ENCODE data around the gene TMEM95. TPM values are rescaled to one million over a fixed set of nuclear protein-coding genes. Genes with fewer than 3 reads are reported as not detected.

TMEM95 gene
- total and polyA plus RNA-seq, 2 of the 8 experiments (the other 6 are each of a cell fraction or from before 2014, with no cell fraction given), result not detected

- no peak for TF ChIP-seq RXRA (IDR thresholded peaks at IDR 0.05; ENCODE audit: insufficient read depth, low read depth, low read length)
- TF ChIP-seq KDM4A (IDR thresholded peaks at IDR 0.05; ENCODE audit: low read depth, low read length, severe bottlenecking), result no peak
Observed at GRCh38 chr17:7391307-7391706, 36.4 kb downstream of the TMEM95 start (continued).

Measured in H1 (cell line).